Subcutaneous abdominal adipose tissue (tissue), 5 donors: ENCODE results near the gene MYOZ3.

Experiments
- H3K27ac ChIP-seq: one replicate; pipeline ENCODE4 v1.7.0; 2013; ENCODE audit warnings: low read depth, mild to moderate bottlenecking, inconsistent platforms, low read length, moderate library complexity
- H3K27me3 ChIP-seq, 5 donors: one replicate each; pipeline ENCODE4 v1.7.0; 2013; ENCODE audit warnings: low read length in 5 of 5, inconsistent platforms in 1 of 5; ENCODE audit not compliant: control insufficient read depth in 5 of 5, insufficient read depth in 4 of 5
- H3K36me3 ChIP-seq, 5 donors: one replicate each; pipeline ENCODE4 v1.7.0; 2013; ENCODE audit warnings: low read length in 5 of 5; ENCODE audit not compliant: control insufficient read depth in 5 of 5, insufficient read depth in 5 of 5
- H3K4me1 ChIP-seq, 5 donors: one replicate each; pipeline ENCODE4 v1.7.0; 2013; ENCODE audit warnings: low read length in 5 of 5, mild to moderate bottlenecking in 3 of 5, moderate library complexity in 1 of 5; ENCODE audit not compliant: control insufficient read depth in 5 of 5, insufficient read depth in 5 of 5
- H3K4me3 ChIP-seq, 5 donors: one replicate each; pipeline ENCODE4 v1.7.0; 2013; ENCODE audit warnings: low read length in 5 of 5, low read depth in 1 of 5
- H3K9ac ChIP-seq, 5 donors: one replicate each; pipeline ENCODE4 v1.7.0; 2013; ENCODE audit warnings: low read length in 5 of 5, mild to moderate bottlenecking in 4 of 5, moderate library complexity in 3 of 5
- H3K9me3 ChIP-seq, 5 donors: one replicate each; pipeline ENCODE4 v1.7.0; 2013; ENCODE audit warnings: low read length in 5 of 5; ENCODE audit not compliant: control insufficient read depth in 5 of 5
- donor health status: healthy.
- donor health status: healthy.
- donor health status: healthy.
- donor health status: healthy.
- donor health status: healthy.

The MYOZ3 gene

GRCh38 chr5:150665044-150665443 lies 4.0 kb downstream of the MYOZ3 start:
- no peak overlapping the region for H3K4me3 ChIP-seq
- H3K4me1 ChIP-seq, result no peaks in the 10 kb centered on the region

GRCh38 chr5:150670275-150670947 lies 9.4 kb downstream of the MYOZ3 start:
- H3K36me3 ChIP-seq, result no peaks in the 10 kb centered on the region
- peaks cover 0 to 3% (median 0%) of the 10 kb centered on the region in 5 donors for H3K27me3 ChIP-seq
- peaks cover 0 to 42% (median 35%) of the 10 kb centered on the region in 5 donors for H3K4me1 ChIP-seq
- no peaks in the 10 kb centered on the region for H3K9me3 ChIP-seq
- no peak overlapping the region for H3K4me3 ChIP-seq
- no peak overlapping the region for H3K27ac ChIP-seq
- H3K9ac ChIP-seq, result no peak overlapping the region

More at GRCh38 chr5:150665044-150665443, 4.0 kb downstream of the MYOZ3 start:
- Histone ChIP-seq H3K9me3 (no peaks in the 10 kb centered on the region), H3K27me3 (no peaks in the 10 kb centered on the region), H3K36me3 (no peaks in the 10 kb centered on the region), H3K9ac (no peak overlapping the region), H3K27ac (no peak overlapping the region)

- Histone ChIP-seq H3K4me1 (peaks cover 0 to 42% (median 35%) of the 10 kb centered on the region in 5 donors), H3K27ac (no peak overlapping the region), H3K4me3 (no peak overlapping the region), H3K36me3 (no peaks in the 10 kb centered on the region), H3K27me3 (peaks cover 0 to 3% (median 0%) of the 10 kb centered on the region in 5 donors), H3K9ac (no peak overlapping the region), H3K9me3 (no peaks in the 10 kb centered on the region)
Observed at GRCh38 chr5:150670948-150671310, 9.9 kb downstream of the MYOZ3 start.

GRCh38 chr5:150671509-150672236 lies 10.6 kb downstream of the MYOZ3 start:
- H3K9me3 ChIP-seq, result no peaks in the 10 kb centered on the region
- H3K27ac ChIP-seq, result no peak overlapping the region
- peak overlapping the region in 3 of 5 donors; percentile 52 to 62 (median 58) for H3K9ac ChIP-seq

GRCh38 chr5:150672237-150672883 lies 11.3 kb downstream of the MYOZ3 start:
- Histone ChIP-seq H3K9me3 (no peaks in the 10 kb centered on the region), H3K9ac (peak overlapping the region in 3 of 5 donors; percentile 23 to 63 (median 62)), H3K27me3 (peaks cover 0 to 3% (median 0%) of the 10 kb centered on the region in 5 donors), H3K27ac (no peak overlapping the region), H3K4me3 (peak overlapping the region; percentile 65 to 80 (median 69)), H3K4me1 (peaks cover 0 to 42% (median 35%) of the 10 kb centered on the region in 5 donors), H3K36me3 (no peaks in the 10 kb centered on the region)

More at GRCh38 chr5:150671509-150672236, 10.6 kb downstream of the MYOZ3 start:
- peaks cover 0 to 42% (median 35%) of the 10 kb centered on the region in 5 donors for H3K4me1 ChIP-seq
- H3K36me3 ChIP-seq, result no peaks in the 10 kb centered on the region
- peak overlapping the region; percentile 56 to 80 (median 69) for H3K4me3 ChIP-seq
- H3K27me3 ChIP-seq, result peaks cover 0 to 3% (median 0%) of the 10 kb centered on the region in 5 donors

GRCh38 chr5:150672884-150673275 lies 11.8 kb downstream of the MYOZ3 start:
- Histone ChIP-seq H3K27me3 (peaks cover 0 to 3% (median 0%) of the 10 kb centered on the region in 5 donors), H3K9me3 (no peaks in the 10 kb centered on the region), H3K4me3 (peak overlapping the region; percentile 65 to 80 (median 69)), H3K4me1 (peaks cover 0 to 42% (median 35%) of the 10 kb centered on the region in 5 donors), H3K27ac (no peak overlapping the region), H3K9ac (no peak overlapping the region), H3K36me3 (no peaks in the 10 kb centered on the region)

- H3K36me3 ChIP-seq, result peaks cover 0 to 6% (median 3%) of the 10 kb centered on the region in 5 donors
- H3K27ac ChIP-seq, result peak overlapping the region; percentile 44
- peaks cover 0 to 3% (median 0%) of the 10 kb centered on the region in 5 donors for H3K27me3 ChIP-seq
- no peak overlapping the region for H3K4me3 ChIP-seq
- no peak overlapping the region for H3K9ac ChIP-seq
- no peaks in the 10 kb centered on the region for H3K9me3 ChIP-seq
- H3K4me1 ChIP-seq, result peaks cover 0 to 42% (median 35%) of the 10 kb centered on the region in 5 donors
Observed at GRCh38 chr5:150674341-150674821, 13.3 kb downstream of the MYOZ3 start.

GRCh38 chr5:150675069-150675468 lies 14.0 kb downstream of the MYOZ3 start:
- Histone ChIP-seq H3K27me3 (peaks cover 0 to 3% (median 0%) of the 10 kb centered on the region in 5 donors), H3K9ac (no peak overlapping the region), H3K4me1 (peaks cover 0 to 42% (median 35%) of the 10 kb centered on the region in 5 donors), H3K4me3 (no peak overlapping the region), H3K27ac (no peak overlapping the region), H3K36me3 (peaks cover 0 to 6% (median 3%) of the 10 kb centered on the region in 5 donors), H3K9me3 (no peaks in the 10 kb centered on the region)

- H3K4me3 ChIP-seq, result no peak overlapping the region
- H3K27ac ChIP-seq, result no peak overlapping the region
- H3K9me3 ChIP-seq, result no peaks in the 10 kb centered on the region
- peaks cover 0 to 6% (median 3%) of the 10 kb centered on the region in 5 donors for H3K36me3 ChIP-seq
- H3K9ac ChIP-seq, result no peak overlapping the region
- H3K27me3 ChIP-seq, result peaks cover 0 to 2% (median 0%) of the 10 kb centered on the region in 5 donors
- peaks cover 0 to 35% (median 33%) of the 10 kb centered on the region in 5 donors for H3K4me1 ChIP-seq
Observed at GRCh38 chr5:150676578-150676977, 15.5 kb downstream of the MYOZ3 start.
